ENCODE measurements around the gene DGKQ. TPM values are rescaled to one million over a fixed set of nuclear protein-coding genes. Genes with fewer than 3 reads are reported as not detected.

The DGKQ gene
- polyA plus RNA-seq, 1 of the 3 experiments (the other 2 are of a cell fraction): 10.9 TPM

DNA sequence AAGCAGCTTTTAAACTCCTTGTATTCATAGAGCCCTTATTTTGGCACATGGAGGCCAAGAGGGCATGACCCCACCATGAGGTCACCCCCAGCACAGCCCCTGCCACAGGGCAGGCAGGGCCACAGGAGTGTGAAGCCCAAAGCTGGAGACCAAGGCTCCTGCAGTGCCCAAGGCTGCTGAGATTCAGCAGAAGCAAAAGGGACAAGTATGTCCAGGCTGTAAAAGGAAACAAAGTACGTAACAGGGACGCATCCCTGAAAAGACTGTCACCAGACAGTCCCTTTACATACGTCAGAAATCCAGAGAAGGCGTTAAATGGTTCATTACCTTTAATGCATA, 60.1 kb downstream of the DGKQ start:
- no peak overlapping the region for H3K4me3 ChIP-seq (ENCODE audit: low read depth in 2 of 2, low read length in 1 of 2)
- H3K36me3 ChIP-seq (replicated peaks in 1 of 2; ENCODE audit: control insufficient read depth in 1 of 2, insufficient read depth in 2 of 2, low read length in 1 of 2): peaks cover 0 to 34% of the 10 kb centered on the region in 2 experiments
- H3K79me2 ChIP-seq (ENCODE audit: insufficient read depth): peaks cover 49% of the 10 kb centered on the region
- H3K9me3 ChIP-seq: no peaks in the 10 kb centered on the region
- ChIA-PET POLR2A (no interaction called here), CTCF (no interaction called here)
- peaks cover 35% of the 10 kb centered on the region for H4K20me1 ChIP-seq (ENCODE audit: insufficient read depth)
- TF ChIP-seq, protein P1, sequence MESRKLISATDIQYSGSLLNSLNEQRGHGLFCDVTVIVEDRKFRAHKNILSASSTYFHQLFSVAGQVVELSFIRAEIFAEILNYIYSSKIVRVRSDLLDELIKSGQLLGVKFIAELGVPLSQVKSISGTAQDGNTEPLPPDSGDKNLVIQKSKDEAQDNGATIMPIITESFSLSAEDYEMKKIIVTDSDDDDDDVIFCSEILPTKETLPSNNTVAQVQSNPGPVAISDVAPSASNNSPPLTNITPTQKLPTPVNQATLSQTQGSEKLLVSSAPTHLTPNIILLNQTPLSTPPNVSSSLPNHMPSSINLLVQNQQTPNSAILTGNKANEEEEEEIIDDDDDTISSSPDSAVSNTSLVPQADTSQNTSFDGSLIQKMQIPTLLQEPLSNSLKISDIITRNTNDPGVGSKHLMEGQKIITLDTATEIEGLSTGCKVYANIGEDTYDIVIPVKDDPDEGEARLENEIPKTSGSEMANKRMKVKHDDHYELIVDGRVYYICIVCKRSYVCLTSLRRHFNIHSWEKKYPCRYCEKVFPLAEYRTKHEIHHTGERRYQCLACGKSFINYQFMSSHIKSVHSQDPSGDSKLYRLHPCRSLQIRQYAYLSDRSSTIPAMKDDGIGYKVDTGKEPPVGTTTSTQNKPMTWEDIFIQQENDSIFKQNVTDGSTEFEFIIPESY (IDR thresholded peaks at IDR 0.05; ENCODE audit: borderline replicate concordance, low read depth): no peak
- TF ChIP-seq ELF1 (IDR thresholded peaks at IDR 0.05) (no peak), MEF2A (IDR thresholded peaks at IDR 0.05; ENCODE audit: borderline replicate concordance, low read depth) (no peak), EP300 (IDR thresholded peaks at IDR 0.05; ENCODE audit: borderline replicate concordance in 1 of 2, low read depth in 1 of 2, low read length in 1 of 2) (no peak), JUND (IDR thresholded peaks at IDR 0.05) (no peak), NFIC (IDR thresholded peaks at IDR 0.05; ENCODE audit: borderline replicate concordance) (no peak), GATA2 (CRISPR knock-in tag; IDR thresholded peaks at IDR 0.05) (no peak), RAD21 (IDR thresholded peaks at IDR 0.05; ENCODE audit: low read length) (no peak), EZH2phosphoT487 (IDR thresholded peaks at IDR 0.05; ENCODE audit: borderline replicate concordance, low read depth) (no peak), GABPA (IDR thresholded peaks at IDR 0.05; ENCODE audit: low read depth) (no peak), MXI1 (IDR thresholded peaks at IDR 0.05; ENCODE audit: low read depth, low read length) (no peak), TCF12 (IDR thresholded peaks at IDR 0.05) (no peak), RCOR1 (IDR thresholded peaks at IDR 0.05; ENCODE audit: low read length) (no peak), RXRA (IDR thresholded peaks at IDR 0.05; ENCODE audit: borderline replicate concordance, low read depth) (no peak), FOSL2 (IDR thresholded peaks at IDR 0.05; ENCODE audit: borderline replicate concordance, low read depth) (no peak)
- TF ChIP-seq, protein P2, sequence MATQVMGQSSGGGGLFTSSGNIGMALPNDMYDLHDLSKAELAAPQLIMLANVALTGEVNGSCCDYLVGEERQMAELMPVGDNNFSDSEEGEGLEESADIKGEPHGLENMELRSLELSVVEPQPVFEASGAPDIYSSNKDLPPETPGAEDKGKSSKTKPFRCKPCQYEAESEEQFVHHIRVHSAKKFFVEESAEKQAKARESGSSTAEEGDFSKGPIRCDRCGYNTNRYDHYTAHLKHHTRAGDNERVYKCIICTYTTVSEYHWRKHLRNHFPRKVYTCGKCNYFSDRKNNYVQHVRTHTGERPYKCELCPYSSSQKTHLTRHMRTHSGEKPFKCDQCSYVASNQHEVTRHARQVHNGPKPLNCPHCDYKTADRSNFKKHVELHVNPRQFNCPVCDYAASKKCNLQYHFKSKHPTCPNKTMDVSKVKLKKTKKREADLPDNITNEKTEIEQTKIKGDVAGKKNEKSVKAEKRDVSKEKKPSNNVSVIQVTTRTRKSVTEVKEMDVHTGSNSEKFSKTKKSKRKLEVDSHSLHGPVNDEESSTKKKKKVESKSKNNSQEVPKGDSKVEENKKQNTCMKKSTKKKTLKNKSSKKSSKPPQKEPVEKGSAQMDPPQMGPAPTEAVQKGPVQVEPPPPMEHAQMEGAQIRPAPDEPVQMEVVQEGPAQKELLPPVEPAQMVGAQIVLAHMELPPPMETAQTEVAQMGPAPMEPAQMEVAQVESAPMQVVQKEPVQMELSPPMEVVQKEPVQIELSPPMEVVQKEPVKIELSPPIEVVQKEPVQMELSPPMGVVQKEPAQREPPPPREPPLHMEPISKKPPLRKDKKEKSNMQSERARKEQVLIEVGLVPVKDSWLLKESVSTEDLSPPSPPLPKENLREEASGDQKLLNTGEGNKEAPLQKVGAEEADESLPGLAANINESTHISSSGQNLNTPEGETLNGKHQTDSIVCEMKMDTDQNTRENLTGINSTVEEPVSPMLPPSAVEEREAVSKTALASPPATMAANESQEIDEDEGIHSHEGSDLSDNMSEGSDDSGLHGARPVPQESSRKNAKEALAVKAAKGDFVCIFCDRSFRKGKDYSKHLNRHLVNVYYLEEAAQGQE (IDR thresholded peaks at IDR 0.05; ENCODE audit: low read depth, low read length): no peak
- TF ChIP-seq, protein P3, sequence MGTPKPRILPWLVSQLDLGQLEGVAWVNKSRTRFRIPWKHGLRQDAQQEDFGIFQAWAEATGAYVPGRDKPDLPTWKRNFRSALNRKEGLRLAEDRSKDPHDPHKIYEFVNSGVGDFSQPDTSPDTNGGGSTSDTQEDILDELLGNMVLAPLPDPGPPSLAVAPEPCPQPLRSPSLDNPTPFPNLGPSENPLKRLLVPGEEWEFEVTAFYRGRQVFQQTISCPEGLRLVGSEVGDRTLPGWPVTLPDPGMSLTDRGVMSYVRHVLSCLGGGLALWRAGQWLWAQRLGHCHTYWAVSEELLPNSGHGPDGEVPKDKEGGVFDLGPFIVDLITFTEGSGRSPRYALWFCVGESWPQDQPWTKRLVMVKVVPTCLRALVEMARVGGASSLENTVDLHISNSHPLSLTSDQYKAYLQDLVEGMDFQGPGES (IDR thresholded peaks at IDR 0.05; ENCODE audit: low read depth, low read length): no peak
- H3K27me3 ChIP-seq (ENCODE audit: insufficient read depth): no peaks in the 10 kb centered on the region
- WGBS (ENCODE audit: low lambda C conversion rate): 98% methylated on average over 4 of the region's 4 CpGs
- no peak overlapping the region for H3K9ac ChIP-seq
- H3K4me1 ChIP-seq (ENCODE audit: control insufficient read depth in 1 of 2, insufficient read depth in 2 of 2, low read depth in 1 of 2, low read length in 1 of 2): no peaks in the 10 kb centered on the region
- H2AFZ ChIP-seq (ENCODE audit: low read depth): no peak overlapping the region
- H3K4me2 ChIP-seq: no peak overlapping the region
- no peaks in the 10 kb centered on the region for H3K9me2 ChIP-seq
- no peak for DNase-seq
- no peaks in the 10 kb centered on the region for H3F3A ChIP-seq (replicated peaks; ENCODE audit: insufficient read depth)
- H3K27ac ChIP-seq (ENCODE audit: low read depth in 2 of 2, low read length in 1 of 2): no peak overlapping the region
